HepG2 (cell line): ENCODE data around the gene SLC25A36. TPM values are rescaled to one million over a fixed set of nuclear protein-coding genes. Genes with fewer than 3 reads are reported as not detected.
A peak's percentile ranks its signal among the peaks of the same experiment; 100 is the strongest.

Experiments
- CEBPG ChIP-seq: IDR thresholded peaks from 2 replicates; pipeline ENCODE4 v1.6.1; 2016
- CHCHD3 ChIP-seq: sonication (generic); formaldehyde crosslinking; IDR thresholded peaks from 2 replicates; pipeline ENCODE4 v1.8.0; 2022; ENCODE audit warnings: mild to moderate bottlenecking, missing genetic modification reagents, moderate library complexity
- FOXA3 ChIP-seq: IDR thresholded peaks from 2 replicates; pipeline ENCODE4 v1.6.1; 2016; ENCODE audit warnings: missing genetic modification reagents, missing compliant biosample characterization
- HNF4A ChIP-seq: sonication (generic); formaldehyde crosslinking; IDR thresholded peaks from 2 replicates; pipeline ENCODE4 v1.4.0; 2020; ENCODE audit warnings: missing genetic modification reagents
- MAFG ChIP-seq: sonication (generic); formaldehyde crosslinking; IDR thresholded peaks from 2 replicates; pipeline ENCODE4 v1.5.1; 2020; ENCODE audit warnings: mild to moderate bottlenecking, missing genetic modification reagents
- MEIS1 ChIP-seq: sonication (generic); formaldehyde crosslinking; IDR thresholded peaks from 2 replicates; pipeline ENCODE4 v1.9.0; 2021; ENCODE audit warnings: mild to moderate bottlenecking, missing genetic modification reagents, moderate library complexity, borderline replicate concordance
- MXD4 ChIP-seq: IDR thresholded peaks from 2 replicates; pipeline ENCODE4 v1.6.1; 2016; ENCODE audit warnings: mild to moderate bottlenecking, missing biosample characterization, missing genetic modification reagents
- NKX3-1 ChIP-seq: sonication (generic); formaldehyde crosslinking; IDR thresholded peaks from 2 replicates; pipeline ENCODE4 v1.5.0; 2020; ENCODE audit warnings: missing genetic modification reagents
- POLR2G ChIP-seq: fragments of 200-400 bp; formaldehyde crosslinking; IDR thresholded peaks from 2 replicates; pipeline ENCODE4 v1.6.1; 2018; ENCODE audit warnings: mild to moderate bottlenecking, low read depth, low read length, moderate library complexity
- STAT5B ChIP-seq: sonication (generic); formaldehyde crosslinking; IDR thresholded peaks from 2 replicates; pipeline ENCODE4 v1.4.0; 2020; ENCODE audit warnings: missing genetic modification reagents
- ZMYM4 ChIP-seq: sonication (generic); formaldehyde crosslinking; IDR thresholded peaks from 2 replicates; pipeline ENCODE4 v1.8.1; 2023; ENCODE audit warnings: mild to moderate bottlenecking, missing genetic modification reagents
- ZNF24 ChIP-seq: fragments of 450-650 bp; IDR thresholded peaks from 2 replicates; pipeline ENCODE4 v1.6.1; 2017; ENCODE audit warnings: antibody characterized with exemption, mild to moderate bottlenecking
- ZNF263 ChIP-seq: sonication (generic); formaldehyde crosslinking; IDR thresholded peaks from 2 replicates; pipeline ENCODE4 v1.4.0; 2020; ENCODE audit warnings: missing genetic modification reagents
- ZNF441 ChIP-seq: sonication (generic); formaldehyde crosslinking; IDR thresholded peaks from 2 replicates; pipeline ENCODE4 v1.7.0; 2021; ENCODE audit warnings: missing genetic modification reagents, borderline replicate concordance
- ZNF768 ChIP-seq: sonication (generic); formaldehyde crosslinking; IDR thresholded peaks from 2 replicates; pipeline ENCODE4 v1.4.0; 2020; ENCODE audit warnings: missing genetic modification reagents
- polyA plus RNA-seq, 8 experiments: library from polyadenylated mRNA; depleted of rRNA in 3 of 8; stranded (reverse) in 7 of 8; unstranded in 1 of 8; fragments of >200 nt; fragmentation: Illumina TruSeq in 4 of 8; extraction: Trizol in 4 of 8; gene quantifications; 2 replicates each; pipeline versions ENCODE4 v1.2.1 to v1.2.3, GENCODE V29; 2011 to 2016; ENCODE audit warnings: low read depth in 4 of 8, missing spikeins in 1 of 8, mixed read lengths in 1 of 8; ENCODE audit not compliant: insufficient read depth in 1 of 8
- total RNA-seq, 5 experiments: library from RNA; depleted of rRNA; stranded (reverse); fragments of >200 nt; fragmentation: Illumina TruSeq; extraction: Trizol; gene quantifications; 2 replicates each; pipeline ENCODE4 v1.2.3, GENCODE V29; 2016; ENCODE audit warnings: low read depth in 1 of 5
- TF ChIP-seq, protein P1 (sequence below): sonication (generic); formaldehyde crosslinking; IDR thresholded peaks from 2 replicates; pipeline ENCODE4 v1.4.0; 2020; ENCODE audit warnings: missing genetic modification reagents
- TF ChIP-seq, protein P2 (sequence below): sonication (generic); formaldehyde crosslinking; IDR thresholded peaks from 2 replicates; pipeline ENCODE4 v1.8.0; 2022; ENCODE audit warnings: mild to moderate bottlenecking, missing genetic modification reagents; ENCODE audit not compliant: insufficient replicate concordance
- TF ChIP-seq, protein P3 (sequence below), 2 experiments: fragments of 450-650 bp in 1 of 2; sonication (generic) in 1 of 2; formaldehyde crosslinking; IDR thresholded peaks; 2 replicates each; pipeline versions ENCODE4 v1.5.0 to v1.8.0; 2020 to 2022; ENCODE audit warnings: mild to moderate bottlenecking in 1 of 2, missing genetic modification reagents in 1 of 2

Gene SLC25A36
- total and polyA plus RNA-seq, 2 of the 13 experiments (the other 11 are each of a cell fraction or from before 2014, with no cell fraction given) = 30.6 to 85.6 TPM

DNA sequence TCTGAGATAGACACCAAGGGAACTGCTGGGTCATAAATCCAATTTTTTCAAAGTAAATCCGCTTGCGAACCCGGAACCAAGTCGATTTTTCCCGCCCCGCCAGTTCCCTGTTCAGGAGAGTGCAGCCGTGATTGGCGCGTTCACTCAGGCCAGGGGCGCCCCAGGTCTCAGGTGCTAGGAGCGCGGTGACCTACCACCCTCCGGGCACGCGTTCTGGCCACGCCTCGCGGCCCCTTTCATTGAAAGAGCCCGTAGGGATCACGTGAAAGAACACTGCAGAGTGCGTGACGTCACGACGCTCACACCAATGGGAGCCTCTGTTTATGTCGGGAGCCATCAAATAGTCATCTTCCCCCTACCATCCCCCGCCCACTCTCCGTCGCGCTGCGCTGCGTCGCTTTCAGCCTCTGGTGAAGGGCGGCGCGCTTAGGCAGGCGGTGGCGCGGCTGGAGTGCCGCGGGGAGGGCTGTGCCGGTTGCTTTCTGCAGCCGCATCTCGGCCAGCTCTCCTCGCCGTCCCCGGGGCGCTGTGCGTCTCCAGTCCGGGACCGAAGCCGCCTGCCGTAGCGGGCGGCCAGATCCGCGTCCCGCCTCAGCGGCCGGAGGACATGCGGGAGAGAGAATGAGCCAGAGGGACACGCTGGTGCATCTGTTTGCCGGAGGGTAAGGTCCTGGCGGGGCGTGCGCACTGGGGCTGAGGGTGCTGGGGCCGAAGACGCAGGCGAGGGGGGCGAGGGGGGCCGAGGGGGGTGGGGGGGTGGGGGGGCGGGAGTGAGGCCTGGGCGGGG is at the start of gene SLC25A36 (continued):
- TF ChIP-seq, protein P1, sequence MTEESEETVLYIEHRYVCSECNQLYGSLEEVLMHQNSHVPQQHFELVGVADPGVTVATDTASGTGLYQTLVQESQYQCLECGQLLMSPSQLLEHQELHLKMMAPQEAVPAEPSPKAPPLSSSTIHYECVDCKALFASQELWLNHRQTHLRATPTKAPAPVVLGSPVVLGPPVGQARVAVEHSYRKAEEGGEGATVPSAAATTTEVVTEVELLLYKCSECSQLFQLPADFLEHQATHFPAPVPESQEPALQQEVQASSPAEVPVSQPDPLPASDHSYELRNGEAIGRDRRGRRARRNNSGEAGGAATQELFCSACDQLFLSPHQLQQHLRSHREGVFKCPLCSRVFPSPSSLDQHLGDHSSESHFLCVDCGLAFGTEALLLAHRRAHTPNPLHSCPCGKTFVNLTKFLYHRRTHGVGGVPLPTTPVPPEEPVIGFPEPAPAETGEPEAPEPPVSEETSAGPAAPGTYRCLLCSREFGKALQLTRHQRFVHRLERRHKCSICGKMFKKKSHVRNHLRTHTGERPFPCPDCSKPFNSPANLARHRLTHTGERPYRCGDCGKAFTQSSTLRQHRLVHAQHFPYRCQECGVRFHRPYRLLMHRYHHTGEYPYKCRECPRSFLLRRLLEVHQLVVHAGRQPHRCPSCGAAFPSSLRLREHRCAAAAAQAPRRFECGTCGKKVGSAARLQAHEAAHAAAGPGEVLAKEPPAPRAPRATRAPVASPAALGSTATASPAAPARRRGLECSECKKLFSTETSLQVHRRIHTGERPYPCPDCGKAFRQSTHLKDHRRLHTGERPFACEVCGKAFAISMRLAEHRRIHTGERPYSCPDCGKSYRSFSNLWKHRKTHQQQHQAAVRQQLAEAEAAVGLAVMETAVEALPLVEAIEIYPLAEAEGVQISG (CRISPR knock-in tag) = peak; percentile 81
- TF ChIP-seq ZMYM4 (CRISPR knock-in tag) (peak; percentile 99), MAFG (CRISPR knock-in tag) (no peak), ZNF24 (no peak), HNF4A (CRISPR knock-in tag) (peak; percentile 23; the same call in 1 of the 2 replicates), ZNF263 (CRISPR knock-in tag) (0 out of 2 replicates have a peak, but pooled peaks have one; percentile 13), CEBPG (CRISPR knock-in tag) (peak; percentile 42; the same call in 1 of the 2 replicates), MXD4 (CRISPR knock-in tag) (peak; percentile 85; the same call in 1 of the 2 replicates), MEIS1 (CRISPR knock-in tag) (peak; percentile 94), CHCHD3 (CRISPR knock-in tag) (no peak; the same call in 1 of the 2 replicates), FOXA3 (CRISPR knock-in tag) (peak; percentile 85), ZNF441 (peak; percentile 85; the same call in 1 of the 2 replicates), STAT5B (no peak; the same call in 1 of the 2 replicates), ZNF768 (CRISPR knock-in tag) (peak; percentile 79), NKX3-1 (CRISPR knock-in tag) (peak; percentile 92), POLR2G (peak; percentile 95)
- TF ChIP-seq, protein P2, sequence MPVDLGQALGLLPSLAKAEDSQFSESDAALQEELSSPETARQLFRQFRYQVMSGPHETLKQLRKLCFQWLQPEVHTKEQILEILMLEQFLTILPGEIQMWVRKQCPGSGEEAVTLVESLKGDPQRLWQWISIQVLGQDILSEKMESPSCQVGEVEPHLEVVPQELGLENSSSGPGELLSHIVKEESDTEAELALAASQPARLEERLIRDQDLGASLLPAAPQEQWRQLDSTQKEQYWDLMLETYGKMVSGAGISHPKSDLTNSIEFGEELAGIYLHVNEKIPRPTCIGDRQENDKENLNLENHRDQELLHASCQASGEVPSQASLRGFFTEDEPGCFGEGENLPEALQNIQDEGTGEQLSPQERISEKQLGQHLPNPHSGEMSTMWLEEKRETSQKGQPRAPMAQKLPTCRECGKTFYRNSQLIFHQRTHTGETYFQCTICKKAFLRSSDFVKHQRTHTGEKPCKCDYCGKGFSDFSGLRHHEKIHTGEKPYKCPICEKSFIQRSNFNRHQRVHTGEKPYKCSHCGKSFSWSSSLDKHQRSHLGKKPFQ (CRISPR knock-in tag) = peak; percentile 73
- TF ChIP-seq, protein P3, sequence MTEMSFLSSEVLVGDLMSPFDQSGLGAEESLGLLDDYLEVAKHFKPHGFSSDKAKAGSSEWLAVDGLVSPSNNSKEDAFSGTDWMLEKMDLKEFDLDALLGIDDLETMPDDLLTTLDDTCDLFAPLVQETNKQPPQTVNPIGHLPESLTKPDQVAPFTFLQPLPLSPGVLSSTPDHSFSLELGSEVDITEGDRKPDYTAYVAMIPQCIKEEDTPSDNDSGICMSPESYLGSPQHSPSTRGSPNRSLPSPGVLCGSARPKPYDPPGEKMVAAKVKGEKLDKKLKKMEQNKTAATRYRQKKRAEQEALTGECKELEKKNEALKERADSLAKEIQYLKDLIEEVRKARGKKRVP (CRISPR knock-in tag; IDR thresholded peaks at IDR 0.05) = peak in 1 of 2 experiments; percentile 79; a peak in 1 of 4 replicates
